ENCODE measurements around the gene PCP2.
A peak's percentile ranks its signal among the peaks of the same experiment; 100 is the strongest.
"Not testable (repeated sequence)": the region's sequence is repeated elsewhere in the genome, so short reads cannot be mapped to it uniquely, and the experiment has no call there.

The PCP2 gene

GRCh38 chr19:7661744-7662538 lies 28.4 kb upstream of the PCP2 start:
- DNase-seq = no peak

DNA sequence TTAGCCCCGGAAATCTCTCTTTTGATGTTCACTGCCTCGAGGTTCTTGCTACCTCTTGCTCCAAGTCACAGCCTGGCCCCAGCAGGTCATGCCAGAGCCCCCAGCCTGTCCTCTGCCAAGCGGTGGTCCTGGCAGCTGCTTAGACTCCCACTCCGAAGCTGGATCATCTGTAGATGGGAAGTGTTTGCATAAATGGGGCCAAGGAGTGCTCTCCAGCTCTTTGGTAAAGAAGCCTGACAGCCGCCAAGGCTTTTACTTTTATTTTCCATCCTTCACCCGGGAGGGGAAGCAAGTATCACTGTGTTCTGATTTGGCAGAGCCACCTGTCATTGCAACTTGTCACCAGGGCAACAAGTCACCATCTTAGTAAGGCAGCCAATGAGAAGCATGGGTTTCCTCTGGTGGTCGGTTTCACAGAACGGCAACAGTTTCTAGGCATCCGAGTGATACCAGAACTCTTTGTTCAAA lies 24.7 kb upstream of the PCP2 start:
- DNase-seq = peak in 1 of 2 experiments; percentile 29

GRCh38 chr19:7657131-7657751 lies 23.7 kb upstream of the PCP2 start:
- no peak for DNase-seq

DNA sequence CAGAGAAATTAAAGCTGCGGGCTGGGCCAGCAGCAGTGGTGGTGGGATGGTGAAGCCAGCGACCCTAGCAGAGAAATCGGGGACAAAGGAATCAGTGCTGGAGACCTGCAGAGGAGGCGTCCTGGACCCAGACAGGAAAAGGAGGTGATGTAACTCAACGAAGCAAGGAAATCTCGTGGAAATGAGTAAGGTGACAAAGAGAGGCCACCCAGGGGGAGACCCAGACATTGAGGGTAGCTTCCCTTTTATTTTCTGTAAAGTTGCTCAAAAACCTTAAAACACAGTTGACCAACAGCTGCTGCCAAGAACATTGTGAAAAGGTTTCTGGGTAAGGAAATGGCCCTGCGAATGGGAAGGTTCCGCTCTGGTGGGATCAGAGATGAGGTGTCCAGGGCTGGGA lies 22.1 kb upstream of the PCP2 start:
- no peak for DNase-seq

DNA sequence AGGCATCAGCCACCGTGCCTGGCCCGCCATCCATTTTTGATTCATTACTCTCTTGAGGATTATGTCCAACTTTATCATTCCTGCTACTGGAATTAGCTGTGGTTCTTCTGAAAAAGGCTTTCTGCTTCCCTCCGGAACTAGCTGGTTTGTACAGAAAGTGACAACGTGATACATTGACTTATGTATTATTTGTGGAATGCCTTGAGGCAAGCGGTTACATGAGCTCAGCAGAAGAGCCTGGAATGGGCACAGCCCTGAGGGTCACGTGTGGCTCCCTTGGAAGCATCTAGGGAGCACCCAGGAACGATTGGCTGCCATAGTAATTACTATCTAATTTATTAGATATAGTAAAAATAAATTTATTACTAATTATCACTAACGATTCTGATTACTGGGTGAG lies 20.9 kb upstream of the PCP2 start:
- no peak for DNase-seq

DNA sequence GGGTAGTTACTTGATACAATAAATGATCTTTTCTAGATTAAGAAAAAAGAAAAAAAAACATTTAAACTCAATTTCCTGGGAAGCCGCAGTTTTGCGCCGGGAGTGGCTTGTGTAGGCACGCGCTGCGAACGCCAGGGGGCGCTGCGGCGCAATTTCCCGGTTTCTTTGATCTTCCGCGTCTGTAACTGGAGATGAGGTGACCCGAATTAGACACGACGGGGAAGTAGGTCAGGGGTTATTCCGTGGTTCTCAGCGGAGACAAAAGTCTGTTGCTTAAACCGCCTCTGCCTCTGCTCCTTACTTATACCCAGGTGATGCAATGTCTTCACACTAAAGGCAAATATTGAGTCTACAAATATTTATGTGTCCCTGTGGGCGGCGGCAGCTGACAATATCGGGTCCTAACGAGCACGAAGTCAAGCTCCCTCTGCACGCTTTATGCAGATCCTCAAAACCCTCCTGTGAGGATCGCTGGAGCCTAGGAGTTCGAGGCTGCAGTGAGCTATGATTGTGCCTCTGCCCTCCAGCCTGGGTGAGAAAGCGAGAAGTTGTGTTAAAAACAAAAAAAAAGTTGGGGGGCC lies 18.6 kb upstream of the PCP2 start:
- peak; percentile 81 to 84 for DNase-seq

DNA sequence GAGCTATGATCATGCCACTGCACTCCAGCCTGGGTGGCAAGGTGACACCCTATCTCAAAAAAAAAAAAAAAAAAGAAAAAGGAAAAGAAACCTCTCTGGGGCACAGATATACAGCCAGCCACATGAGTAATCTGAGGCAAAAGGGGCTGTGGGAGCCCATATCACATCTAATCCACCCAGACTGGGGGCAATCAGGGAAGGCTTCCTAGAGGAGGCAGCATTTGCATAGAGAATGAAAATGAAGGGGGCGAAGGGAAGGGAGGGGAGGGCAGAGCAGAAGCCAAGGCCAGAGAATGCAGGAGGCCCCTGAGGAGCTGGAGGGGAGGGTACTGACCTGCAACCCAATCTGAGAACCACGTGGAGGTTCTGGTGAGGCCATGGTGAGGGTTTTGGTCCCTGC lies 16.6 kb upstream of the PCP2 start:
- DNase-seq = no peak

- DNase-seq = no peak
These were observed 14.9 kb upstream of the PCP2 start for GRCh38 chr19:7648265-7649014.

GRCh38 chr19:7647156-7647555 lies 13.6 kb upstream of the PCP2 start:
- no peak for DNase-seq

DNA sequence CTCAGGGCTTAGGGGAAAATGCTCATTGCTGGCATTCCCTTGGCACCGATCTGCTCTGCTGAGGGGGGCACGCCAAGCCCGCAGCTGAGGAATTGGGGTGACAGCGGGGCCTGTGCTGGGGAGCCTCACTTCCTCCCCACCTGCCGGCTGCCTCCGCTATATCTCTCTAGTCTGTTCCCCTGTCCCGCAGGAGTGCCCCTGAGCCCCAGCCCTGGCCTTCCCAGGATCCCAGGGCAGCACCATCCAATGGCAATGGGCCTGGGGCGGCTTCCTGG lies 12.8 kb upstream of the PCP2 start:
- DNase-seq = no peak

DNA sequence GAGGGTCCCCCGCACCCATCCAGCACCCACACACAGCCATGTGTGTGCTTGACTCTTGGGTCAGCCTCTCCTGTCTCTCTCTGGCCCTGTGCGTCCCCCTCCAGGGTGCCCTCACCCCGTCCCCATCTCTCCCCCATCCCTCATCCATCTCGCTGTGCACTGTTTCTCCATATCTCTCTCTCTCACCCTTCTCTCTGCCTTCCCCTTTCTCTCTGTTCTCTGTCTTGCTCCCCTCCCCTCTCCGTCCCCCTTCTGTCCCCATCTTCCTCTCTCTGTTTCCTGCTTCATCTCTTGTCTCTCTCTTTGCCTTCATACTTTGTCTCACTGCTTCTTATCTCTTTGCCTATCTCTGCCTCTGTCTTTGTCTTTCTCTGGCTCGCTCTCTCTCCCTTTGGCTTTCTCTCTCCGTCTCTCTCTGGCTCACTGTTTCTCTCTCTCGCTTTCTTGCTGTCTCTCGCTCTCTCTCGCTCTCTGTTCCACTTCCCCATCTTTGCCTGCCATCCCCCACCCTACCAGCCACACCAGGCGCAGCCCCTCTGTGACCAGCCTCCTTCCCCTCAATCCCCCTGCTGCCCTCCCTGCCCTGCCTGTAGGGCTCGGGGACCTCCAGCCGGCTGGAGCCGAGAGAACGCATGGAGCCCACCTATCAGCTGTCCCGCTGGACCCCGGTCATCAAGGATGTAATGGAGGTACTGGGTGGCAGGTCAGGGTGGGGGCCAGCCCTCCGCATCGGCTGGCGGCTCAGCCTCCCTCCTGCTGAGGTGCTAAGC lies 12.3 kb upstream of the PCP2 start:
- DNase-seq = no peak

- no peak for DNase-seq
These were observed 11.6 kb upstream of the PCP2 start for GRCh38 chr19:7645163-7645562.

DNA sequence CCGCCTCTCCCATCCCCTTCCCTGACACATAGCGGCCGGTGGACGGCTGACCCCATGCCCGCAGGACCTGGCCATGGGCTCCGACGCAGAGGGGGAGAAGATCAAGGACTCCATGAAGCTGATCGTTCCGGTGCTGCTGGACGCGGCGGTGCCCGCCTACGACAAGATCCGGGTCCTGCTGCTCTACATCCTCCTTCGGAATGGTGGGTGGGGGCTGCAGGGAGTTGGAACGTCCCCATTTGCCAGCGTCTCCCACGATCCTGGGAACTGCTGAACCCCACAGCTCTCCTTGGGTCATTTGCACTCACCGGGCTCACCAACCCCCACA lies 11.0 kb upstream of the PCP2 start:
- no peak for DNase-seq

DNA sequence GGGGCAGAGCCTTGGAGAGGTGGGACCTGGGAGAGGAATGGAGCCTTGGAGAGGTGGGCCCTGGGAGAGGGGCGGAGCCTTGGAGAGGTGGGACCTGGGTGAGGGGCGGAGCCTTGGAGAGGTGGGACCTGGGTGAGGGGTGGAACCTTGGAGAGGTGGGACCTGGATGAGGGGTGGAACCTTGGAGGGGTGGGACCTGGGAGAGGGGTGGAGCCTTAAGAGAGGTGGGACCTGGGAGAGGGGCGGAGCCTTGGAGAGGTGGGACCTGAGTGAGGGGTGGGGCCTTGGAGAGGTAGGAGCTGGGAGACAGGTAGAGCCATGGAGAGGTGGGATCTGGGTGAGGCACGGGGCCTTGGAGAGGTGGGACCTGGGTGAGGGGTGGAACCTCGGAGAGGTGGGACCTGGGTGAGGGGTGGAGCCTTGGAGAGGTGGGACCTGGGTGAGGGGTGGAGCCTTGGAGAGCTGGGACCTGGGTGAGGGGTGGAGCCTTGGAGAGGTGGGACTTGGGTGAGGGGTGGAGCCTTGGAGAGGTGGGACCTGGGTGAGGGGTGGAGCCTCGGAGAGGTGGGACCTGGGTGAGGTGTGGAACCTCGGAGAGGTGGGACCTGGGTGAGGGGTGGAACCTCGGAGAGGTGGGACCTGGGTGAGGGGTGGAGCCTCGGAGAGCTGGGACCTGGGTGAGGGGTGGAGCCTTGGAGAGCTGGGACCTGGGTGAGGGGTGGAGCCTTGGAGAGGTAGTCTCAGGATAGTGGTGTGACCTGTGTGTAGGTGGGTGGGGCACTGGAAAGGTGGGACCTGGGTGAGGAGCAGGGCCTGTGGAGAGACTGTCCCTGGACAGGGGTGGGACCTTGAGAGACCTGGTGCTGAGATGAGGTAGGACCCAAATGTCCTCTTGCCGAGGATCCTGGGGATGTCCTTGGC lies 10.4 kb upstream of the PCP2 start:
- not testable (repeated sequence) for DNase-seq

DNA sequence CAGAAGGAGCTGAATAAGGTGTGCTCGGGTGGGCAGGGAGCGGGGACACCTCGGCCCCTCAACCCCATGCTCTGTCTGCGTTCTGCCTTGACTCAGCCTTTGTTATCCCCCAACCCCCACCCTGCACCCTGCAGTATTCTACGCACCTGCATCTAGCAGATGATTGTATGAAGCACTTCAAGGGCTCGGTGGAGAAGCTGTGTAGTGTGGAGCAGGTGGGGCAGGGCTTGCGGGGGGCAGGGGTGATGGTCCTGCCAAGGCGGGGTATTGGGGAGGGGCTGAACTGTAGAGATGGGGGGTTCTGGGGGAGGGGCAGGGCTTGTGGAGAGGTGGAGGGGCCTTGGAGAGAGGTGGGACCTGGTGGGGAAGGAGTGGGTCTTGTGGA lies 9.5 kb upstream of the PCP2 start:
- no peak for DNase-seq

- DNase-seq = no peak
These were observed 8.9 kb upstream of the PCP2 start for GRCh38 chr19:7642295-7643030.

DNA sequence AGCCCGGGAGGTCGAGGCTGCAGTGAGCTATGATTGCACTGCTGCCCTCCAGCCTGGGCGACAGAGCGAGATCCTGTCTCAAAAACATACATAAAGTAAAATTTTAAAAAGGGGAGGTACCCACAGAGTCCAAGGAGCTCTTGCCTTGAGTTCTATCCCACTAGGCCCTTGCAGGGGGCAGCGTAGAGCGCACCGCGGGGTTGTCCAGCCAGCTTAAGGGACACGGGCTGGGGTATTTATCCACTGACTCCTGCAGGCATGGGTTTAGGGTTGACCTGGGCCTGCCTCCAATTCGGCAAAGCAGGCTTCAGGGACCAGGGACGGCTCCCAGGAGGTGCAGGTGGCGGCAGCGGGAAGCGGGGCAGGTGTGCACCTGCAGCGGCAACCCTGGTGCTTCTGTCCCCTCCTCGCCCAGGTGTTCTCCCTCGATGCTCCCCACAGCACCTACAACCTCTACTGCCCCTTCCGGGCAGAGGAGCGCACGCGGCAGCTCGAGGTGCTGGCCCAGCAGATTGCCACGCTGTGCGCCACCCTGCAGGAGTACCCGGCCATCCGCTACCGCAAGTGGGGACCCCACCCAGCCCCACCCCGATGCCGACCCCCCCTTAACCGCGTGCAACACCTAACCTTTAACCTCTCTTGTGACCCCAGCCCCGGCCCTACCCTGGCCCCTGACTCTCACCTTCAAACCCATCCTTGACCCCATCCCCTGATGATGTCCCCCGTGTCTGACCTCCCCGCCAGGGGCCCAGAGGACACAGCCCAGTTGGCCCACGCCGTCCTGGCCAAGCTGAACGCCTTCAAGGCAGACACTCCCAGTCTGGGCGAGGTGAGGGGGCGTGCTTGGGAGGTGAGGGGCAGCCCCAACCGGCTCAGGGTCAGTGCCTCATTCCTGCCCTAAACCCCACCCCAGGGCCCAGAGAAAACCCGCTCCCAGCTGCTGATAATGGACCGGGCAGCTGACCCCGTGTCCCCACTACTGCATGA lies 8.1 kb upstream of the PCP2 start:
- no peak for DNase-seq

DNA sequence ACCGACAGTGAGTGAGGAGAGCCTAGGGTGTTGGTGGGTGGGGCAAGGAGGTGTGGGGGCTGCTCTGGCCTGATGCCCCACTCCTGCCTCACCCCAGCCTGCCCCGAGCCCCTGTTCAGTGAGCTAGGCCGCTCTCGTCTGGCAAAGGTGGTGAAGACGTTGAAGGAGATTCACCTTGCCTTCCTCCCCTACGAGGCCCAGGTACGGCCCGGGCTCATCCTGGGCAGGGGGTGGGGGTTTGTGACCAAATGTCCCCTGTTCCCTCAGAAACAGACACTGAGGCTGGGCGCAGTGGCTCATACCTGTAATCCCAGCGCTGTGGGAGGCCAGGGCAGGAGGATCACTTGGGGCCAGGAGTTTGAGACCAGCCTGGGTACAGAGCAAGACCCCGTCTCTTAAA lies 7.3 kb upstream of the PCP2 start:
- DNase-seq = no peak

- no peak for DNase-seq
These were observed 6.4 kb upstream of the PCP2 start for GRCh38 chr19:7639863-7640348.
